HEK293T (cell line): Measurements from ENCODE around the gene S100A11.

ENCODE experiments used
- CTCF ChIA-PET: fragments of 350-600 bp; formaldehyde crosslinking; extraction: SDS; loops from one replicate; lab custom pipeline; 2021; ENCODE audit warnings: antibody characterized with exemption, inconsistent platforms; lab: Yijun Ruan, JAX
- POLR2A ChIA-PET: fragments of 350-600 bp; formaldehyde crosslinking; extraction: SDS; loops from one replicate; lab custom pipeline; 2020; ENCODE audit warnings: antibody characterized with exemption, inconsistent platforms; lab: Yijun Ruan, JAX
- DNase-seq: peaks from one replicate; pipeline ENCODE4 v3.0.0; 2012; ENCODE audit warnings: mixed read lengths; ENCODE audit errors: extremely low spot score
- ARNT ChIP-seq: fragments of 450-650 bp; IDR thresholded peaks from 2 replicates; pipeline ENCODE4 v1.6.1; 2017; ENCODE audit warnings: mild to moderate bottlenecking
- BHLHE40 ChIP-seq: fragments of 450-650 bp; IDR thresholded peaks from 2 replicates; pipeline ENCODE4 v1.6.1; 2016; ENCODE audit warnings: mild to moderate bottlenecking, moderate library complexity, borderline replicate concordance
- CTBP1 ChIP-seq: fragments of 450-650 bp; IDR thresholded peaks from 2 replicates; pipeline ENCODE4 v1.6.1; 2016; ENCODE audit warnings: borderline replicate concordance
- ELF4 ChIP-seq: fragments of 450-650 bp; IDR thresholded peaks from 2 replicates; pipeline ENCODE4 v1.6.1; 2017; ENCODE audit warnings: antibody characterized with exemption
- FOXA1 ChIP-seq: fragments of 450-650 bp; IDR thresholded peaks from 2 replicates; pipeline ENCODE4 v1.6.1; 2016; ENCODE audit warnings: mild to moderate bottlenecking
- FOXK2 ChIP-seq: fragments of 450-650 bp; IDR thresholded peaks from 2 replicates; pipeline ENCODE4 v1.6.1; 2016; ENCODE audit warnings: mild to moderate bottlenecking
- FOXM1 ChIP-seq: fragments of 450-650 bp; IDR thresholded peaks from 2 replicates; pipeline ENCODE4 v1.6.1; 2017; ENCODE audit warnings: mild to moderate bottlenecking, borderline replicate concordance
- HDGF ChIP-seq: fragments of 450-650 bp; IDR thresholded peaks from 2 replicates; pipeline ENCODE4 v1.6.1; 2017; ENCODE audit warnings: antibody characterized with exemption, borderline replicate concordance
- L3MBTL2 ChIP-seq: fragments of 450-650 bp; conservative IDR thresholded peaks from 2 replicates; pipeline ENCODE4 v1.6.1; 2016; ENCODE audit warnings: mild to moderate bottlenecking
- LEF1 ChIP-seq: fragments of 450-650 bp; IDR thresholded peaks from 2 replicates; pipeline ENCODE4 v1.6.1; 2017; ENCODE audit warnings: mild to moderate bottlenecking, borderline replicate concordance
- NFRKB ChIP-seq: fragments of 450-650 bp; IDR thresholded peaks from 2 replicates; pipeline ENCODE4 v1.6.1; 2016; ENCODE audit warnings: mild to moderate bottlenecking, moderate library complexity
- PKNOX1 ChIP-seq: fragments of 450-650 bp; IDR thresholded peaks from 2 replicates; pipeline ENCODE4 v1.6.1; 2016
- SP1 ChIP-seq: fragments of 450-650 bp; IDR thresholded peaks from 2 replicates; pipeline ENCODE4 v1.6.1; 2017
- SUZ12 ChIP-seq: fragments of 450-650 bp; IDR thresholded peaks from 2 replicates; pipeline ENCODE4 v1.6.1; 2016; ENCODE audit warnings: mild to moderate bottlenecking
- TARDBP ChIP-seq: fragments of 450-650 bp; IDR thresholded peaks from 2 replicates; pipeline ENCODE4 v1.6.1; 2016
- ZNF384 ChIP-seq: fragments of 450-650 bp; IDR thresholded peaks from 2 replicates; pipeline ENCODE4 v1.6.1; 2016

S100A11 gene

GRCh38 chr1:151992303-151993083, 44.3 kb downstream of the S100A11 start:
- ChIA-PET POLR2A (interaction anchor here (0.6 to 6.4 kb wide), 12 partner anchors 9 to 197 kb away, joined by 3 to 45 read pairs (median 5); partner anchors contain the start of genes S100A11 and THEM4), CTCF (interaction anchor here (1.0 to 2.1 kb wide), 6 partner anchors 9 to 105 kb away, joined by 3 to 10 read pairs (median 6); no protein-coding TSS in a partner anchor)
- TF ChIP-seq HDGF (peak; percentile 83; the same call in 1 of the 2 replicates), FOXA1 (no peak)
- peak; percentile 55 for DNase-seq

GRCh38 chr1:151991663-151992302, 45.0 kb downstream of the S100A11 start:
- TF ChIP-seq ZNF384 (no peak), FOXA1 (no peak), SUZ12 (no peak), BHLHE40 (no peak), ELF4 (no peak), NFRKB (no peak), L3MBTL2 (no peak)
- ChIA-PET POLR2A (interaction anchor here (0.6 to 6.4 kb wide), 11 partner anchors 10 to 197 kb away, joined by 3 to 45 read pairs (median 5); partner anchors contain the start of genes S100A11 and THEM4), CTCF (interaction anchor here (0.8 to 2.1 kb wide), 7 partner anchors 10 to 104 kb away, joined by 3 to 10 read pairs (median 4); no protein-coding TSS in a partner anchor)
- no peak for DNase-seq

GRCh38 chr1:151990856-151991198, 46.0 kb downstream of the S100A11 start:
- ChIA-PET POLR2A (interaction anchor here (1.0 to 6.4 kb wide), 5 partner anchors 15 to 198 kb away, joined by 3 to 45 read pairs (median 5); partner anchors contain the start of gene S100A11), CTCF (interaction anchor here (1.9 to 4.1 kb wide), 3 partner anchors 10 to 23 kb away, joined by 4 to 32 read pairs (median 7); no protein-coding TSS in a partner anchor)
- TF ChIP-seq L3MBTL2, result no peak
- TF ChIP-seq BHLHE40, result no peak
- TF ChIP-seq ARNT, result no peak
- TF ChIP-seq ELF4, result no peak
- TF ChIP-seq SP1, result no peak
- TF ChIP-seq NFRKB, result no peak
- TF ChIP-seq FOXK2, result no peak
- peak; percentile 55 for DNase-seq

- ChIA-PET CTCF (interaction anchor here (1.9 to 4.1 kb wide), 4 partner anchors 11 to 22 kb away, joined by 4 to 32 read pairs (median 8); no protein-coding TSS in a partner anchor), POLR2A (interaction anchor here (0.7 to 6.4 kb wide), 6 partner anchors 14 to 82 kb away, joined by 3 to 45 read pairs (median 4); partner anchors contain the start of gene THEM4)
- TF ChIP-seq L3MBTL2 (no peak), FOXA1 (no peak), SP1 (no peak), FOXK2 (no peak), ZNF384 (no peak), TARDBP (no peak), ELF4 (no peak), PKNOX1 (no peak), CTBP1 (no peak), ARNT (no peak), NFRKB (no peak), HDGF (no peak), FOXM1 (no peak), LEF1 (no peak), SUZ12 (no peak), BHLHE40 (no peak)
- DNase-seq, result no peak
Measured at GRCh38 chr1:151990058-151990855, 46.5 kb downstream of the S100A11 start.

GRCh38 chr1:151989211-151989862, 47.5 kb downstream of the S100A11 start:
- CTCF ChIA-PET, result interaction anchor here (1.2 to 4.1 kb wide), 5 partner anchors 12 to 29 kb away, joined by 5 to 32 read pairs (median 10); no protein-coding TSS in a partner anchor
- DNase-seq, result no peak

More at GRCh38 chr1:151989211-151989862, 47.5 kb downstream of the S100A11 start:
- no peak for TF ChIP-seq L3MBTL2
- no peak for TF ChIP-seq NFRKB
- TF ChIP-seq FOXA1, result no peak
- no peak for TF ChIP-seq FOXM1
- TF ChIP-seq BHLHE40, result no peak
- no peak for TF ChIP-seq TARDBP
- TF ChIP-seq SP1, result no peak
- TF ChIP-seq LEF1, result no peak
- no peak for TF ChIP-seq ZNF384
- no peak for TF ChIP-seq CTBP1
- TF ChIP-seq HDGF, result no peak
- no peak for TF ChIP-seq ARNT
- no peak for TF ChIP-seq SUZ12
- no peak for TF ChIP-seq PKNOX1
- POLR2A ChIA-PET, result interaction anchor here (1.0 to 6.4 kb wide), 6 partner anchors 13 to 81 kb away, joined by 3 to 45 read pairs (median 4); partner anchors contain the start of gene THEM4
